Activated CD4-positive, CD25-positive, alpha-beta regulatory T cell treated with anti-CD3 and anti-CD28 coated beads, Interleukin-2, amount 50 U/mL, for 72 hours (primary cell): Measurements from ENCODE around the gene SPHK2.

ENCODE experiments used
- DNase-seq: peaks from one replicate; pipeline ENCODE4 v3.0.0; 2021

SPHK2 gene

GRCh38 chr19:48606463-48607358, 12.6 kb upstream of the SPHK2 start, which contains the start of gene SPACA4:
Gene SPACA4, plus strand, starts transcription at chr19:48606742. Its CDS starts 237 bp downstream, at chr19:48606979.
- DNase-seq, result no peak

DNA sequence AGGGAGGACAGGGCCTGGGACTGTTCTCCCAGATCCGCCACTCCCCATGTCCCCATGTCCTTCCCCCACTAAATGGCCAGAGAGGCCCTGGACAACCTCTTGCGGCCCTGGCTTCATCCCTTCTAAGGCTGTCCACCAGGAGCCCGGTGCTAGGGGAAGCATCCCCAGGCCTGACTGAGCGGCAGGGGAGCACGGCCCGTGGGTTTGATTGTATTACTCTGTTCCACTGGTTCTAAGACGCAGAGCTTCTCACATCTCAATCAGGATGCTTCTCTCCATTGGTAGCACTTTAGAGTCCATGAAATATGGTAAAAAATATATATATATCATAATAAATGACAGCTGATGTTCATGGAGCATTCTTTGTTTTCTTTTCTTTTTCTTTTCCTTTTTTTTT, 11.9 kb upstream of the SPHK2 start:
- DNase-seq, result no peak

DNA sequence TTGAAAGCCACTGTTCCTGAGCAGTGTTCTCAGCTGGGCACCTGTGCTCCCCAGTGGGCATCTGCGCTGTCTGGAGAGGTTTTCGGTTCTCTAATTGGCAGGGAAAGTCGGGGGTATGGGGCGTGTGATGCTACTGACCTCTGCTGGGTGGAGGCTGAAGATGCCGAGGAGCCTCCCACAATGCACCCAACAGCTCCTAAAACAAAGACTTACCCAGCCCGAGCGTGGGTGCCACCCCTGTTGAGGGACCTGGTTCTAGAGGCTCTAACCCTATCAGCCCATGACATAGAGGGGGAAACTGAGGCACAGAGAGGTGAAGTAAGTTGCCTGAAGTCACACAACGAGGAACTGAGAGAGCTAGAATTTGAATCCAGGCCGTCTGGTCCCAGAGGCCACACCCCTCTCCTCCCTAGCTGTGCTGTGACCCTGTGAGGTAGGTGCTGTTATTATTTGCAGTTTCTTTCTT, 10.5 kb upstream of the SPHK2 start:
- DNase-seq, result no peak

GRCh38 chr19:48609571-48610108, 9.7 kb upstream of the SPHK2 start:
- no peak for DNase-seq

GRCh38 chr19:48611872-48612271, 7.4 kb upstream of the SPHK2 start:
- DNase-seq, result no peak

DNA sequence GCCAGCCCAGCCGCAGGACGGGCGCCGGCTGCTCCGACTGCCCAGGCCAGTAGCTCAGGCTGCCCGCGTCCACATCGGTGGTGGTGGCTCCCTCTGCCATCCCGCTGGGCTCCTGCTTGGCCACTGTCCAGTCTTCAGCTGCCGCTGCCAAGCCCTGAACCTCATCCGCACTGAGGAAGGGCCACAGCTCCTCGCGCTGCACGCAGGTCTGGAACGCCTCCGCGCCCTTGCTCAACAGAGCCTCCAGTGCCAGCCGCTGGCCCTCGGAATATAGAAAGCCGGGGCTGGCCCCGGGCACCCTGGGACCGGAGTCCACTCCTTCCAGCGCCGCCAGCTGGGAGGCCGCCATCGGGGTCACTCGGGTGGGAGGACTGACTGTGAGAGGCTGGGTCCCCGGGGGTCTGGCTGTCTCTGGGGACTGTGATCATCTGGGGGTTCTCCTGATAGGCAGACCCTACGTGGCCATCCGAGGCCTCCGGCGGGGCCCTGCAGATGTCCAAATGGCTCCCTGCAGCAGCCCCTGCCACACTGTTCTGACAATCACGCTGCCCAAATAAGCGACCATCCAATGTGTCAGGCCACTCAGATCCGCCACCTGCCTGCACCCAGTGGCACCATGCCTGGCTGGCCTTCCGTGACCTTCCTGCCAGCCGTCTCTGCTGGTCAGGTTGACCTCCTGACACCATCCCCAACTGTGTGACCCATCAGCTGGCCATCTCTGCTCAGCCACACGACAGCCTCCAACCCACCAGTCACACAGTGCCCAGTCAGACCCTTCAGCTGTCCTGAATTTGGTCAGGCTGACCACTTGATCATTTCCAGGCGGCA, 6.1 kb upstream of the SPHK2 start:
- DNase-seq, result no peak

- DNase-seq, result no peak
Observed at GRCh38 chr19:48613852-48614435, 5.4 kb upstream of the SPHK2 start.

DNA sequence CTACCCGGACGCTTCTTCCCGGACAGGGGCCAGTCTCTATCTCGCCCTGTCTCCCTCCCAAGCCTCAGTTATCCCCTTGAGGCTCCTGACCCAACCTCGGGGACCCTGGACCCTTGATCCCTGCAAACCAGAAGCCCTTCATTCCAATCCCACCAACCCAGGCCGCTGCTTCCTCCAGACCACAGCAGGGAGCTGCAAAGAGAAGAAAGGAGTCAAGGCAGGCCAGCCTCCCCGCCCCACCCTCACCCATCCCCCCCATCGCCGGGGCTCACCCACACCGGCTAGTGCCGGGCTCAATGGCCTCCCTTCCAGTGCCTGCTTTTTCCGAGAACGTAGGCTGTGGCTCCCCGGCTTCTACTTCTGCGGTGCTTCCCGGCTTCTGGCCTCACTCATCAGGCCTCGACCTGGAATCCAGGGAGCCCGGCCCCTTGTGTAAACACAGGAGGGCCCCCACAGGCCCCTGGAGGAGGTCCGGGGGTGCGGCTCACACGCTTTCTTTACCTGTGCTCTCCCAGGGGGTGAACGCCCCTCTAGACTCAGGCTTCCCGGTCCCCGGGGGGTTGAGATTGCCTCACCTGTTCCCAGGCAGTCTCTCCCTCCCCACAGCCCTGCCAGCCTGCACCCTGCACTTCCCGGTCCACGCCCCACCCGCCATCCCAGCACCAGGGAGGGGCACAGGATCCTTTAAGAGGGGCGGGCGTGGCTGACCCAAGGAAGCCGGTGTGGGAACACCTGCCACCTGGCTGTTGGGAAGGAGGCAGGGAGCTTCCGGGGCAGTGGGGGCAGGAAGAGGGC, 4.7 kb upstream of the SPHK2 start, which contains the start of gene FAM83E:
TSS of gene FAM83E (minus strand) at position 641 of the 795 bp plus-strand sequence. CDS start 1,704 bp downstream, outside the sequence.
- DNase-seq, result no peak

GRCh38 chr19:48615231-48616040, 3.9 kb upstream of the SPHK2 start:
- no peak for DNase-seq

- DNase-seq, result no peak
Observed at GRCh38 chr19:48616041-48616436, 3.3 kb upstream of the SPHK2 start.

GRCh38 chr19:48616491-48617056, 2.7 kb upstream of the SPHK2 start:
- no peak for DNase-seq

GRCh38 chr19:48617146-48617937, 2.0 kb upstream of the SPHK2 start:
- no peak for DNase-seq

GRCh38 chr19:48618278-48618915, 909 bp upstream of the SPHK2 start:
- no peak for DNase-seq

GRCh38 chr19:48619692-48620585, 633 bp downstream of the SPHK2 start:
- no peak for DNase-seq

- no peak for DNase-seq
Observed at GRCh38 chr19:48623556-48624066, 4.3 kb downstream of the SPHK2 start.

DNA sequence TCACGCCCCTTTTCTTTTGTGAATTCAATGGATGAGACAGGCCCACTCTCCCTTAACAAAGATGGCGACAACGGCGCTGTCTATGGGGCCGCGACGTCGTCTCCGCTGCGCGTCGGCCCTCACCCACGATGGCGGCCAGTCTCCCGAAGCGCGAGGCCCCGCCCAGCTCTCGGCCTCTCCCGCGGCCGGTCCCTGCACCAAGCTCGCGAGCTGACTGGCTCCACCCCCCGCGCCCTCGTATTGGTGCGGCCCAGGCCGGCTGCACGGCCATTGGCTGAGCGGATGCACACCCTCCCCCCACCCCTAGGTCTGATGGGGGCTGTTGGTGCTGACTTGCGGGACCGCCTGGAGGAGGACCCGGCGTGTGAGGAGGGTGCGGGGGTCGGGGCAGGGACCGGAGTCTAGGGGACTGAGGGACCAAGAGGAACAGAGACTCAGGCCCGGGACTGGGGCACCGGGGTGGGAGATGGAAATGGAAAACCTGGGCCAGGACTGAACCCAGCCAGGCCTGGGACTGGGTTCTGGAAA, 4.8 kb downstream of the SPHK2 start:
- peak; percentile 95 for DNase-seq

GRCh38 chr19:48624791-48625723, 5.8 kb downstream of the SPHK2 start:
- DNase-seq, result no peak
